ES-I3 (cell line): Measurements from ENCODE around the gene RPS17.
"Not testable (repeated sequence)": the region's sequence is repeated elsewhere in the genome, so short reads cannot be mapped to it uniquely, and the experiment has no call there.

Experiments used
- H3K36me3 ChIP-seq: 2 replicates; pipeline ENCODE4 v1.6.1; 2013; ENCODE audit warnings: mild to moderate bottlenecking, low read length, control low read depth, moderate library complexity; ENCODE audit not compliant: insufficient read depth
- H3K4me1 ChIP-seq: 2 replicates; pipeline ENCODE4 v1.6.1; 2013; ENCODE audit warnings: mild to moderate bottlenecking, control low read depth, low read length; ENCODE audit not compliant: insufficient read depth
- H3K9ac ChIP-seq: 2 replicates; pipeline ENCODE4 v1.6.1; 2013; ENCODE audit warnings: low read depth, mild to moderate bottlenecking, low read length, moderate library complexity
- H3K9me3 ChIP-seq: 2 replicates; pipeline ENCODE4 v1.6.1; 2013; ENCODE audit warnings: mild to moderate bottlenecking, low read length, moderate library complexity; ENCODE audit not compliant: control insufficient read depth, insufficient read depth

RPS17 gene

DNA sequence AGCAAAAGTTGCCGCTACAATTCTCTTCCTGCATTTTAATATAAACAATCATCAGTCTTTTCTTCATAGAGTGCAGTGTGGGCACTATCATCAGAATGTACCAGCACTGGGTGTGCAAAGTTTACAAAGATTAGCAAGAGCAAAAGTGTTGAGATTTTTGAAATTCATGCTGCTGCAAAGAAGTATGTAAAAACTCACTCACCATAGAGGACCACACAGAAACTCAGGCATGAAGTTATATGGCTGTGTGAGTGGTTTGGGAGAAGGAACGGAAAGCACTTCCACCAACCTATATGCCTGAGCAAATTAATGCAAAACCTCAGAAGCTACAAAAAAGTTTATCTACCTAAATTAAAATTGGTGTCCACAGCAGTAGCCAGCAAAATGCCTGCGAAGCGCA lies 32.6 kb downstream of the RPS17 start:
- not testable (repeated sequence) for H3K36me3 ChIP-seq, H3K9ac ChIP-seq

GRCh38 chr15:82507087-82507486 lies 33.2 kb downstream of the RPS17 start:
- H3K4me1 ChIP-seq, H3K36me3 ChIP-seq, H3K9me3 ChIP-seq, H3K9ac ChIP-seq: not testable (repeated sequence)

More for the DNA sequence above, 32.6 kb downstream of the RPS17 start:
- not testable (repeated sequence) for H3K4me1 ChIP-seq, H3K9me3 ChIP-seq

GRCh38 chr15:82505842-82506241 lies 34.4 kb downstream of the RPS17 start:
- H3K4me1 ChIP-seq, H3K9me3 ChIP-seq, H3K9ac ChIP-seq, H3K36me3 ChIP-seq: not testable (repeated sequence)

DNA sequence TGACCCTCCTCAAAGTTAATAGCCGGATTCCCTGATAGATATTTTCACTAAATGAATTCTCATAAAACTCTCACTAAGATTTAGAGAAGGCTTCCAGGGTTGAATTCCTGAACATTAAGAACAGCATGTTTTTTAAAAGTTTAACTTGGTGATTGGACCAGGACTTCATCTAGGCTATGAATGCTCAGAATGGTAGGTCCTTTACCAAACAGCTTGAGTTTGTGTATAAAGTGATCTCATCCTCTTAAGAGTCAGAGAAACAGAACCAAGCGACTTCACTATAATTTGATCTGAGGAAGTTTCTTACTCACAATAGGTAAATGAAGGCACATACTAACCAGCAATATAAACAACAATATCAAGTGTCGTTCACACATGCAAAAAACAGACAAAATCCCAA lies 36.2 kb downstream of the RPS17 start:
- not testable (repeated sequence) for H3K9ac ChIP-seq, H3K36me3 ChIP-seq

GRCh38 chr15:82502700-82503339 lies 37.4 kb downstream of the RPS17 start:
- H3K9me3 ChIP-seq, H3K9ac ChIP-seq, H3K36me3 ChIP-seq, H3K4me1 ChIP-seq: not testable (repeated sequence)

More for the DNA sequence above, 36.2 kb downstream of the RPS17 start:
- H3K9me3 ChIP-seq, H3K4me1 ChIP-seq: not testable (repeated sequence)

- not testable (repeated sequence) for H3K36me3 ChIP-seq, H3K9me3 ChIP-seq, H3K9ac ChIP-seq, H3K4me1 ChIP-seq
Measured at GRCh38 chr15:82500772-82501171, 39.5 kb downstream of the RPS17 start.

GRCh38 chr15:82497978-82498377 lies 42.3 kb downstream of the RPS17 start:
- not testable (repeated sequence) for H3K9me3 ChIP-seq, H3K9ac ChIP-seq, H3K4me1 ChIP-seq, H3K36me3 ChIP-seq

DNA sequence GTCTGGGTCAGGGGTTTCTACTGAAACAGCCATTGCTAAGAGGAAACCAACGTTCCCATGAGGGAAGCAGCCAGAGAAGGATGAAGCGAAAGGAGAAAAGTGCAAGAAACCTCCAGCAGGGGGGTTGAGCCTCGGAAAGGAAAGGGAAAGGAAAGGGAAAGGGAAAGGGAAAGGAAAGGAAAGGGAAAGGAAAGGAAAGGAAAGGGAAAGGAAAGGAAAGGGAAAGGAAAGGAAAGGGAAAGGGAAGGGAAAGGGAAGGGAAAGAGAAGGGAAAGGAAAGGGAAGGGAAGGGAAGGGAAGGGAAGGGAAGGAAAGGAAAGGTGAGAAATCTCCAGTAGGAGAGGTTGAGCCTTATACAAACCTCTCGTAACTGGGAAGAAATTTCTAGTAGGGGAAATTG lies 52.0 kb downstream of the RPS17 start:
- not testable (repeated sequence) for H3K9ac ChIP-seq, H3K9me3 ChIP-seq

GRCh38 chr15:82487045-82487444 lies 53.2 kb downstream of the RPS17 start:
- not testable (repeated sequence) for H3K36me3 ChIP-seq, H3K9ac ChIP-seq, H3K4me1 ChIP-seq, H3K9me3 ChIP-seq

More for the DNA sequence above, 52.0 kb downstream of the RPS17 start:
- not testable (repeated sequence) for H3K4me1 ChIP-seq, H3K36me3 ChIP-seq
